Inflammatory macrophage treated with lipopolysaccharide for 4 hours (primary cell): ENCODE results near the gene STARD3.

Source experiments
- DNase-seq: peaks from one replicate; pipeline ENCODE4 v3.0.0-alpha.2; 2020

Gene STARD3

GRCh38 chr17:39661744-39662541 is 25.0 kb downstream of the STARD3 start:
- DNase-seq = no peak

GRCh38 chr17:39662551-39663339 is 25.8 kb downstream of the STARD3 start:
- DNase-seq = no peak

GRCh38 chr17:39663340-39663687 is 26.4 kb downstream of the STARD3 start:
- DNase-seq = no peak

- DNase-seq = no peak
Observed at GRCh38 chr17:39663688-39664580, 27.0 kb downstream of the STARD3 start.

- no peak for DNase-seq
Observed at GRCh38 chr17:39664581-39665561, 27.9 kb downstream of the STARD3 start, which contains the start of gene TCAP. TCAP (plus strand) TSS chr17:39665349; CDS start chr17:39665360, 11 bp downstream.

GRCh38 chr17:39665642-39666224 is 28.8 kb downstream of the STARD3 start:
- DNase-seq = no peak

- no peak for DNase-seq
Observed at GRCh38 chr17:39666231-39666600, 29.3 kb downstream of the STARD3 start.

GRCh38 chr17:39666601-39667261 is 29.8 kb downstream of the STARD3 start:
- no peak for DNase-seq

GRCh38 chr17:39667262-39667944 is 30.5 kb downstream of the STARD3 start:
- DNase-seq = no peak

GRCh38 chr17:39667945-39668924 is 31.3 kb downstream of the STARD3 start, which contains the start of gene PNMT:
PNMT (plus strand) TSS chr17:39668453; CDS start chr17:39668476, 23 bp downstream.
- DNase-seq = peak; percentile 48

- no peak for DNase-seq
Observed at GRCh38 chr17:39669897-39670735, 33.2 kb downstream of the STARD3 start.

- DNase-seq = no peak
Observed at GRCh38 chr17:39670746-39671145, 33.8 kb downstream of the STARD3 start.

- no peak for DNase-seq
Observed at GRCh38 chr17:39671651-39672521, 34.9 kb downstream of the STARD3 start.

GRCh38 chr17:39672522-39673334 is 35.8 kb downstream of the STARD3 start:
- no peak for DNase-seq

- DNase-seq = no peak
Observed at GRCh38 chr17:39673335-39674081, 36.6 kb downstream of the STARD3 start.
